HG02885 (cell line): ENCODE measurements around the gene ALDH1A3.
A peak's percentile ranks its signal among the peaks of the same experiment; 100 is the strongest.

ENCODE experiments used
- ATAC-seq: cut with Tn5 transposase; IDR thresholded peaks from one replicate; pipeline ENCODE4 v1.9.1; 2021; ENCODE audit warnings: mild to moderate bottlenecking; ENCODE audit not compliant: unreplicated experiment, poor library complexity

Gene ALDH1A3

DNA sequence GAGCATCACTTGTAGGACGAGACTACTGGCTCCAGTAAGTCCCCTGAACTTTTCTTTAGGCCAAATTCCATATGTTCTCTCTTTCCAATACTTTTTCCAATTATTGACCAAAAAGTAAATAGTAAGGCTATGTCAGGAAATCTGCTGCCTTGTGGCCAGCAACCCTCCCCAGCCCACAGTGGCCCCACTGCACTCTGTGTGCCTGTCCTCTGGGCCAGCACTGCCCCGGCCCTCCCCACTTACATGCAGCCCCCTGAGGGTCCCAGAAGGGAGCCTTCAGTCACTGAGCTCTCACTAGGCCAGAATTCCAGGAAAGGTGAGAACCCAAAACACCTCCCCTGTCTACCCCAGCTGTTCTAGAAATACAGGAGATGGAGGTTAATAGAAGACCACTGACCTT is 21.3 kb upstream of the ALDH1A3 start:
- no peak for ATAC-seq

DNA sequence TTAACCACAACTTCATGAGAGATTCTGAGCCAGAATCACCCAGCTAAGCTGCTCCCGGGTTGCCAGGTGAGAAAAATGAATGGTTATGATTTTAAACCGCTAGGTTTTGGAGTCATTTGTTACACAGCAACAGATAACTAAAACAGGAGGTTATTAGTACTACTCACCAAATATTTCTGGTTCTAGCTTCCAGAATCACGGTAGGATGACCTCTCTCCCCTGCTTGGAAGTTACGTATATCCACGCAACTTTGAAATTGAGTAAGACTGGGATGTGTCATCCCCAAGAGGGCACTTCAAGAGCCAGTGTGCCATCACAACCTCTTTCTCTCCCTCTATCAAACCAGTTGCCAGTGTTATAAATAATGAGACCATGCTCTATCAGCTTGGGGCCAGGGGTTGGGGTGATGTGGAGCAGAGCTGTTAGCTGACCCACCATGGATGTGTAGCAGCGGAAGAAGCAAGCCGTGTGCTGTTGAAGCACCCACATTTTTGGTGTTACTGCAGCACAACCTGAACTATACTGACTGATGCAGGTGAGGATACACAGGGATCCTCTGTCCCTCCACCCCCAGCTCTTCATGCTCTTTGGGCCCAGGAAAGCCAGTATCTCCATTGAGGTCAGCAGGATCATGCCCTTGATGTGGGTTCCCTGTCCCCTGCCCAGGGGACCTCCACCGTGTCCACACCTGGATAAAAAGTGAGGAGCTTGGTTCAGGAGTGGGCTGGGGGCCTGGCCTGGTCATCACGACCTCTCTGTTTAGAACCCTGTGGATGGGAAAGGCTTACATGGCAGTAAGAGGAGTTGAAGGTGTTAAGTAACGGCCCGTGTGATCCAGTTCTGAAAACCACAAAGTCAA is 19.4 kb upstream of the ALDH1A3 start:
- no peak for ATAC-seq

DNA sequence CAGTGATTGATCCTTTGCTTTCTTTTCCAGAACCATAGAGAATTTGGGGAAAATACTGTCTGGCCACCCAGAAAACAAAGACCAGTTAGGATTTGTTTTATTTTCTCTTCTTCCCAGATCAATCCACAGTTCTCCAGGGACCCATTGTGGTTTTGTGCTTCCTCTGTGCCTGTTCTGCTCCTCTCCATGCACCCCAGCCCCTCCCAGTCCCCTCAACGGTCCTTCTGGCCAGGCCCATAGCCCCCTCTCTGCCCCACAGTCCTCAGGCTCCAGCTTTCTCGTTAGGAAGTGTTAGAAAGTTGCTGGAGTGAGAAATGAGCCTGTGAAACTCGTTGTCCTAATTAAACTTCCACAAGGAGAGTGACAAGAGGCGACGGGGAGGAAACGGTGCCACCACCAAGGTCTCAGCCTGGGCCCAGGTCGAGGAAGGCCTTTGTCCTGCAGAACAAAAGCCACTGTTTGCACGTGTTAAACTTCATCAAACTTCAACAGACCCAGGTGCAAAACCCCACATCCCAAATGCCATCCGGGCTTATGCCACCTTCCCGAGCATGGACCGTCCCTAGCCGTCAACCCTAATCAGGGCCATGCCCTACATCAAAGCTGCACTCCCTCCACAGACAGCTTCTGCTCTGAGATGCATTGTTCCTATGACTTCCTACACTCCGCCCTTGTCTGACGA is 18.7 kb upstream of the ALDH1A3 start:
- no peak for ATAC-seq

DNA sequence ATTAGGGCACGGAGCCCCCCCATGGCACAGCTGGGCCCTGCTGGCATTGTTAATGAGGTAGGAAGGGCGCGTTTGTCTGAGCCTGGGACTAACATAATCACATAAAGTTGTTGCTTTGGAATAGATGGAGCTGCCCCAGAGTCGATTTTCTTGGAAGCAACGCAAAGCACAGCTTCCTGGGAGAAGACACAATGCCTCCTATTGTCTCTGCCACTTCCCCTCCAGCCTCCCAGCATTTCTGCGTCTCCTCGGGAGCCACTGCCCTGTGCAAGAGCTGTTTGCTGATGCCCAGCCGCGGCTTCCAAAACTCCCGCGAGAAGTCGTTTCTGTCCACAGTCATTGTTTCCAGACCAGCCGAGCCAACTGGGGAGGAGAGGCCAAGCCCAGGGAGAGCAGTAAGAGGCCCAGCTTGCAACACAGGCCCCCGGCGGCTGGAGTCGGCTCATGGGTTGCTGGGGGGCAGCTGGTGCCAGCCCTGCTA is 18.1 kb upstream of the ALDH1A3 start:
- no peak for ATAC-seq

DNA sequence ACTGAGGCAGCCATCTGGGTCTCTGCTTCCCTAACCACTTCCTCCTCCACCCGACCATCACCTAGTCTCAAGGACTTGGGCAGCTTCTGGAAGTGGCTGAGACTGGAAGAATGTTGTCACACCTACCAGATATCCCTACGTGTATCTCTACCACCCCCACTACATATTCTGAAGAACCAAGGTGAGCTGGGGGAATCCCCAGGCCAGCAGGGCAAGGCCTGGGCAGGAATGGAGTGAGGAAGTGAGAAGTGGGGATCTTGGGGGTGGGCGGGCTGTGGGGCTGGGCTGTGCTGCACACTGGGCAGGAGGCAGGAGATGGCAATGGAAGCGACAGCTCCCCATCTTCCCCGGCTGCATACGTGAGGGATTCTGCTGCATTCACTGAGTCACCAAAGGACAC is 17.5 kb upstream of the ALDH1A3 start:
- no peak for ATAC-seq

DNA sequence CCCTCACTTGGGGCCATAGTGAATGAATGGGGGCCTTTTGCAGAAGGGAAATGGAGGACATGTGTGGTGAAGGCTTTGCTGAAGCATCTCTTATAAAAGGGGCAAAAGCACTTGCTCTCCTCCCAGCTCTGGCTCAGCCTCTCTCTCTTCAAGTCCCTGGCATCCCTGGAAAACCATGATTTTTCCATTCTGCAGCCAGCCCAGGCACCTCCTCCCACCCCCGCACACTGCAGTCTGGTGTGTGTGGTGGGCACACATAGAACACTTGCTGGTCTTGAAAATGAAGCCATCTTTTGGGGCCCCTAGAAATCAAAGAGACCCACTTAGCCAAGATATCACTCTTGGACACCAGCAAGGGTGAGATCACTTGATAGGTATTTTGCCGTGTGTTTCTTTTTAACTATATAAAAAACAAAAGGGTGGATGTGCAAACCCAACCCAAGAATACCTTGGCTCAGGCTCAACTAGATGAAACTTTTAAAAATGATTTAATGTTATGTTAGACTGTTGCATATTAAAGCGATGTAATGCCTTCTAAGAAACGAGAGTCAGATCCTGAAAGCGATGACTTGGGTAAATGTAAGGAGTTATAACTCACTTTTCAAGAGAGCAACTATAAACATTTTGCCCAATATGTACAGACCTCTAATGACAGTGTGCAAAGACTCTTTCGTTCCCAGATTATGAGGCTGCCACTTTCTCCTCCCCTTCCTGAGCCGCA is 16.4 kb upstream of the ALDH1A3 start:
- no peak for ATAC-seq

DNA sequence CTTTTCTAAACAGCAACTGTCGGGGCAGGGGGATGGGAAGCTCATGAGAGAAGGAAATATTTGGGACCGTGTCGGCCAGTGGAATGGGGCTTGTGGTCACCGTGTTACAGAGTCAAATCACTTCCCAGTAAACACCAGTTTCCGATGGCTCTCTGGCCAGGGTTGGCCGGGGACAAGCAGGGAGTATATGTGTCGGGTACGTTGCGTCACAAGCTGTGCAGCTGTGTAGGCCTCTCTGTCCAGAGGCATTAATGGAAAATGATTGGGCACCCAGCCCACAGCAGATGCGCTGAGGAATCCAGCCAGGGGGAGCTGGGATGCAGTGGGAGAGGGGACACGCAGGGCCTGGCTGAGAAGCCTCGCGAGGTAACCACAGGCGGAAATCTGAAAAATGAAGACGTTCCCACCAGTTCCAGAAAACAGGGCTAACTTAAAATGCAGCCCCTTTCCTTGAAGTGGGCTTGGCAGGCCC is 15.8 kb upstream of the ALDH1A3 start:
- no peak for ATAC-seq

DNA sequence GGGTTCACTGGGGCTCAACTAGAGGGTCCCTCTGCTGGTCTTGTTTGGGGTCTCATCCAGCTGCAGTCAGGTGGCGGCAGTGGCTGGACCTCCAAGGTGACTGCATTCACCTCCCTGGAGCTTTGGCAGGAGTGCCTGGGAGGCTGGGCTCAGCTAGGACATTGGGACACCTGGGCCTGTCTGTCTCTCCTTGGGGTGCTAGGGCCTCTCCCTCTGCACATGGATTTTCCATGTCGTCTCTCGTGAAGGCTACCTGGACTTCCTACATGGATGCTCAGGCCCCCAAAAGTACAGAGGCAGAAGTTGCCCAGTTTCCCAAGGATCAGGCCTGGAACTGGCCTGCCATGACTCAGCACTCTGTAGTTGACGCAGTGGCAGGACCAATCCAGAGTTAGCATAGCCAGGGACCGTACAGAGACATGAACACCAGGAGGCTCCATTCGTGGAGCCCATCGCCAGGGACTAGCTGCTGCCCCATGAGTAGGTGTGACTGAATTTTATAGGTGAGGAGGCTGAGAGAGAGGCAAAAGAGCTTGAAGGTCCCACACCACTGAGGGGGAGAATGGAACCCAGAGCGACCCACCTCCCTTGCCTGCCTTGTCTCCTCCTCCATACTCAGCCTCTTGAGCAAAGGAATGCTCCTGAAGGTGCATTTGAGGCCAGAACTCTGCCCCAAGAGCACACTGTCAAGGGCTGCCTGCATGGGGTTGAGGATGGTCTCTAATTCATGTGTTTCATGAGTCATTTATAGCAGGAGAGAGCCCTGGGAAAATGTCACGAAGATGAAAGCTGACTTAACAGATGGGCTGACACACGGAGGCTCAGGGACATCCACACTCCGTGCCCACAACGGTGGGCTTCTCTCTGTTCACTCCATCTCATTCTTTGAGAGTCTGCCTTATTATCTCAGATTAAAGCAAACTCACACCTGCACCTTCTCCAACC is 13.0 kb upstream of the ALDH1A3 start:
- no peak for ATAC-seq

DNA sequence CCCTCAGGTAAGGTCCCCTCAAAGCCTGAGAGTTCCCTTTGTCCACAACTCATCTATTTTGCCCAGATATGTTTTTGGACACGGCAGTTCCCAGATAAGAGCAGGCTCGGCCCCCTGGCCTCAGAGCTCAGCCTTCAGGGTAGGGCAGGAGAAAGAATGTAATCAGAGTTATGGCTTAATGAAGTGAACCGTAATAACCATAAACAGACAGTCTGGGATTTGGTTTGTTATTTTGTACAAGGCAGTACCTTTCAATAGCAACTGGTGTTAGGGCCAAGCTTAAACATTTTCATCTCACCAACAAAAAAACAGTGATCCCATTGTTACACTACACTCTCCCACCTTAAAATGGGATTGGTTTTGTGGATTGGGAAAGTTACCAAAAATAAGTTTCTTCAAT is 12.2 kb upstream of the ALDH1A3 start:
- ATAC-seq, result no peak

DNA sequence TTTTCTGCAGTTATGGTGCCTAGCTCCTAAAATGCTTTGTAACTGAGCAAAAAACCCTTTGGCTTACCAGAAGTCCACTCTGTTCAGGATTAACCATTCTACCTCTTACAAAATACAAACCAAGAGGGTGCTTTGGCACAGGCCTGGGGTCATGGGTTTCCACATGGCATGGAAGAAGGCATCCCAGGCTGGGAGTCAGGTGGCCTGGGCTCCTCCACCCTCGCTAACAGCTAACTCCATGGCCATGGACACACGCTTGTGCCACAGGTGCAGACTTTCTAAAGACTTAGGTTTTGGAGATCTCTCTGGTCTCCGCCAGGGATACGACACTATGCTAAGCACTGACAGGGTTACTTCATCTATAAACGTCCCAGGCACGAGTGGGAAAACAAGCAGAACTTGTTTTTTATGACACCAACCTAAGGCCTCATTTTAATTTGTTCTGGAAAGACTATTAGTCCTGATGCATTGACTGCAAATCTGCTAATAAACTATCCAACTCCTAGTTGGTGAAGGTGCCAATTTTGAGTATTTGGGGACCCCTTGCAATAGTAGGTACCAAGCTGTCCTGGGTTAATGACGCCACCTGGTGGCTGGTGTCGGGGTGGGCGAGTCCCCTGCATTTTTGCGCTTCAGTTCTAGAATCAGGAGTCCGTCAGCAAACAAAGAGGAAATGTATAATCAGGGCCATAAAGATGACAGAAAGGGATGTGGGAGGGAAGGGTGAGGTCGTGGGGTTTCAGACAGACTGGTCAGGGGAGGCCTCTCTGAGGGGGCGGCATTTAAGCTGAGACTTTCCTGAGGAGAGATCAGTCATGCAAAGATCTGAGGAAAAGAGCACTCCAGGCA is 10.3 kb upstream of the ALDH1A3 start:
- no peak for ATAC-seq

DNA sequence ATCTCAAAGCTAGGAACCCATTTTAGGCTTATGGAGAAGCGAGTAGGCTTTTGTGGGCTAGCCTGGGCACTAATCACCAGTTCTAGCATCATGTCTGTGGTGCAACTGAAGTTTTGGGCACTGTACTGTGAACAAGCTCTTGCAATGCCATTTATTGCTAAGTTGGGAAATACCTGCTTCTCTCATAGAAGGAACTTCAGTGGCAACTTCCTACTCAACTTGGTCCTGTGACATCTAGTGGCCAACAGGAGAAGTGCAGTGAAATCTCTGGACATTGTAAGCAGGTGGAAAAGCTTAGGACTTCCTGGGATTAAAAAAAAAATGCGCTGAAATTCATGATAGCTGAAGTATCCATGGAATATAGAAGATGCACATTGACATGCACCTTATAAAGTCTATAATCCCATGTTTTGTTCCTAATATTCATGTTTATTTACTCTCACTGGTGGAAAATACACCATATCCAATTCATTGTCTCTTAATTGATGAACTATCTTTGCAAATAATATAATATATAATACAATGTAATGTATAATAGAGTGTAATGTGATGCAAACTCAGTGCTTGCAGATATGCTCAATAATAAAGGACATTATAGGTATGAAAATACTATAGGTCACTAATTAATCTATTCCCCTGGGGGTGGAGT is 6.5 kb upstream of the ALDH1A3 start:
- peak; percentile 78 for ATAC-seq

DNA sequence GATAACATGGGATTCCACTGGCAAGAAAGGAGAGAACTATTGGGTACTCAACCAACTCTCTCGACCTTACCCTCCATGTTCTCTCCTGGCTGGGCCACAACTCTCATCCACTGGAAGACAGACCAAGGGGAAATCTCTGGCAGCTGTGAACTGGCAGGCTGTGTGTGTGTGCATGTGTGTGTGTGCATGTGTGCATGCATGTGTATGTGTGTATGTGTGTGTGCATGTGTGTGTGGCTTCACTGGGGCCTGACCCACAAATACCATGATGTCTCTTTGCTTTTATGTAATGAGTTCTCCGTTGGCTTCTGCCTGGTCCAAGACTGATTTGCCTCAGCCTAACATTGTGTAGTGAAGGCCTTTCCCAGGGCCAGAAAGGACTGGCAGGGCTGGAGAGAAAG is 4.1 kb upstream of the ALDH1A3 start:
- no peak for ATAC-seq

DNA sequence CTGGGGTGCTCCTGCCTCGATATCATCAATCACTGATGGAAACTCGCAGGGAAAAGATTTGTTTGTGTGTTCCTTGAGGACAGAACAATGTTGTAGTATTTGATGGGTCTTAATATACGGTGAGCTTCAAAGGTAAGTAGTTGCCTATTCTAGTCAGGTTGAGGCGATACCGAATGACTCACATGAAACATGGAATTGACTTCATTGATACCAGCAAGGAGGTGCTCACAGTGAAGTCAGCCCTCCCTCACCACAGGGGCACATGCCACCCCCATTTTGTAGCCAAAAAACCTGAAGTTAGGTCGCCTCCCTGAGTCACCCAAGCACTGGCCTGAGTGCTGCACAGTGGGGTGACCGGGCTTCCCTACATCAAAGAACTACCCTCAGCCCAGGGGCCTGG is 3.7 kb upstream of the ALDH1A3 start:
- no peak for ATAC-seq

DNA sequence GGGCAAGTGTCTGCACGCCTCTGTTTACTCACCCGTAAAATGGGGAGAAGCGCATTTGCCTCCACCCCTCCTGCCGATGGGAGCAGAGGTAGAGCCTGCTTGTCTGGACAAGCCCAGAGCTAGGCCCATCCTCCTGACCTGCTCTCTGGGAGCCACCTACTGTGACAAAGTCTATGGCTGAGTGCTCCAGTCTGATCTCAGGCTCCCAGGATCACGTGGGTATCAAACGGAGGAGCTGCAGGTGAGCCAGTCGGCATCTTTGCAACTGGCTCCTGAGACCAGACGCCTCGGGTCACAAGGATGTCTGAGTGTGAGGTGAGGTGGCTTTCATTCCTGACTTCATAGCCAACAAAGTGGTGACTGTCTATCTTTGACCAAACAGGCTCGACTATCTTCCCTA is 2.1 kb upstream of the ALDH1A3 start:
- ATAC-seq, result no peak

DNA sequence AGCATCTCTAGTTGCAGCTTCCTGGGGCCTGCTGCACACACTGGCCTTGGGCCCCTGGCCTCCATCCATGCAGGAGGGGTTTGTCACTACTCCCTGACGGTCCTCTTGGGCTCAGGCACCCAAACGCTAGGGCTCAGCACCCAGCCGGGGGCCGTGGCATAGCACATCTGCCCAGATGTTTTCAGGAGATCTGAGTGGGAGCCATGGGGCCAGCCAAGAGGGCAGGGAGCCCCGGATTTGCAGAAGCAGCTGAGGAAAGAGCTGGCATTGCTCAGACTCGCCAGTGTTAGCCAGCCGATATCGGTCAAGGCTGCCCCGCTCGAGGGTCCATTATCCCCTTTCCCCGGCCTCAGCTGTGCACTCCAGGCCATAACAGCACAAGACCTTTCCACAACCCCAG is 1.5 kb upstream of the ALDH1A3 start:
- no peak for ATAC-seq

DNA sequence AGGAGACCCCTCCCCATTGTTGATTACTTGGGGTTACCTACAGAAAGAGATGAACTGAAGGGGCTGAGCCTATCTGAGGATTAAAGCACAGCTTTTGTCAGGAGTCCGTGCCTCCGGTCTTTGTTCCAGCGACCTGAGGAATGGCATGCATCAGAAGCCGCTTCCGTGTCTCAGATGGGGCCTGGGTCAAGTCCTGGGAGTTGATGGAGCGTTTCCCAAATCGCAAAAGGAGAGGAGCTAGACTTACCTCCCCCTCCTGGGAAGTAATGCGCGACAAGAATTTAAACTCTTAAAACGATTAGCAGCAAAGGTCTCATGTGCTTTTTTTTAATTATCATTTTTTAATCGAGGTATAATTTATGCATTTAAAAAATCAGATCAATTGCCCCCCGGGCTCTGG is 983 bp upstream of the ALDH1A3 start:
- no peak for ATAC-seq

DNA sequence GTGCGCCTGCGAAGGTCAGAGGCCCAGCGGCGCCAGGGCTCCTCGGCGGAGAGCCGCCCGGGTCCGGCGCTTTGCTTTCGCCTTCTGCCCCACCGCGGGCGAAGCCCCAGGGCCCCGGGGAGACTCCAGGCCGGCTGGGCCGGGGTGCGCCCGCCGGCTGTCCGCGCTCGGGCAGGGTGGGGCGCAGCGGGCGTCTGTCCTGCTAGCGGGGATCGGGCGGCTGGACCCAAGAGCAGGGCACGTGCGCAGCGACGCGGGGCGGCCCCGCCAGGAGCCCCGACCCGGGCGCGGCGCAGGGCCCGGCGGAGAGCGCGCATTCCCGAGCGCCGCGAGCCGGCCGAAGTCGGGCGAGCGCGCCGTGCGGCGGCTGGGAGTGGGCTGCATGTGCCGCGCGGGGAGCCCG is 569 bp upstream of the ALDH1A3 start:
- ATAC-seq, result peak; percentile 40

DNA sequence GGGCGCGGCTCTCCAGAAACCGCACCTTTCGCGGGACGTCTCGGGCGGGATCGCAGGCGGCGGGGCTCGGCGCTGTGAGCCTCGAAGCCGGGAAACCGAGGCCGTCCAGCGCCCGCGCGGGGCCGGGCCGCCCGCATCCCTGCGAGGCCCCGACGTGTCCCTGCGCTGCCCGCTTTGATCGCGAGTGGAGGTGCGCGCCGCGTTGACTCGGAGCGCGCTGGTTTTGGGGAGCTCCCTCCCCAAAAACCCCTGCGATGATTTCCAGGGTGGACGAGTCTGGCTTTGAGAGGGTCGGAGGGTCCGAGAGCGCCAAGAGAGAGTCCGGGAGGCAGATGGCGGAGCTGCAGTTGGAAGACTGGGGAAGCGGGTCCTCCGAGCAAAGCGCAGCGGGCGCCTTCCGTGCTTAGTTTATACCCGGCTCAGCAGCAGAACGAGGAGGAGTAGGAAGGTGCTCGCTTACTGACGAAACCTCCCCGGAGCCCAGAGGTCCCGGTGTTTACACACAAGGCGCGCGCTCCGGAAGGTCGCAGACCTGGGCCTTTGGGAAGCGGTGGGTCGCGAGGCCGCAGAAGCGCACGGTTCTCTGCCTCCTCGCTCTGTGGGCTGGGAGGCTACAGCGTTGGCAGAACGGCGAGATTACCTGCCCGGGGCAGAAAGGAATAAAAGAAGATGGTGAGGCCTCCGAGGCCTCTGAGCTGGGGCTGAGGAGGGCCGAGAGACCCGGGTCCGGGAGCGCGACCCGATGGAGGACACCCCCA is 687 bp downstream of the ALDH1A3 start:
- ATAC-seq, result no peak
